ENCODE measurements around the gene CDIPT. TPM values are rescaled to one million over a fixed set of nuclear protein-coding genes. Genes with fewer than 3 reads are reported as not detected.
A peak's percentile ranks its signal among the peaks of the same experiment; 100 is the strongest.

Gene CDIPT
- total and polyA plus RNA-seq, 2 of the 13 experiments (the other 11 are each of a cell fraction or from before 2014, with no cell fraction given): 54.9 to 97.5 TPM

- TF ChIP-seq ZNF670 (CRISPR knock-in tag; IDR thresholded peaks at IDR 0.05; ENCODE audit: borderline replicate concordance): no peak
- TF ChIP-seq SOX5 (CRISPR knock-in tag; IDR thresholded peaks at IDR 0.05; ENCODE audit: borderline replicate concordance): 0 out of 2 replicates have a peak, but pooled peaks have one; percentile 21
- TF ChIP-seq ARID4A (CRISPR knock-in tag; IDR thresholded peaks at IDR 0.05; ENCODE audit: borderline replicate concordance): peak; percentile 23; the same call in 1 of the 2 replicates
- TF ChIP-seq EHMT2 (IDR thresholded peaks at IDR 0.05; ENCODE audit: borderline replicate concordance, low read depth, low read length): no peak
- TF ChIP-seq, protein P1, sequence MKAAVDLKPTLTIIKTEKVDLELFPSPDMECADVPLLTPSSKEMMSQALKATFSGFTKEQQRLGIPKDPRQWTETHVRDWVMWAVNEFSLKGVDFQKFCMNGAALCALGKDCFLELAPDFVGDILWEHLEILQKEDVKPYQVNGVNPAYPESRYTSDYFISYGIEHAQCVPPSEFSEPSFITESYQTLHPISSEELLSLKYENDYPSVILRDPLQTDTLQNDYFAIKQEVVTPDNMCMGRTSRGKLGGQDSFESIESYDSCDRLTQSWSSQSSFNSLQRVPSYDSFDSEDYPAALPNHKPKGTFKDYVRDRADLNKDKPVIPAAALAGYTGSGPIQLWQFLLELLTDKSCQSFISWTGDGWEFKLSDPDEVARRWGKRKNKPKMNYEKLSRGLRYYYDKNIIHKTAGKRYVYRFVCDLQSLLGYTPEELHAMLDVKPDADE (CRISPR knock-in tag; IDR thresholded peaks at IDR 0.05): no peak
- TF ChIP-seq TIGD3 (CRISPR knock-in tag; IDR thresholded peaks at IDR 0.05; ENCODE audit: borderline replicate concordance): no peak
- no peak for TF ChIP-seq SRF (IDR thresholded peaks at IDR 0.05; ENCODE audit: low read depth, low read length)
- no peak for TF ChIP-seq ZNF441 (CRISPR knock-in tag; IDR thresholded peaks at IDR 0.05; ENCODE audit: borderline replicate concordance)
- no peak for TF ChIP-seq ATF6 (CRISPR knock-in tag; conservative IDR thresholded peaks at IDR 0.05)
- TF ChIP-seq, protein P2, sequence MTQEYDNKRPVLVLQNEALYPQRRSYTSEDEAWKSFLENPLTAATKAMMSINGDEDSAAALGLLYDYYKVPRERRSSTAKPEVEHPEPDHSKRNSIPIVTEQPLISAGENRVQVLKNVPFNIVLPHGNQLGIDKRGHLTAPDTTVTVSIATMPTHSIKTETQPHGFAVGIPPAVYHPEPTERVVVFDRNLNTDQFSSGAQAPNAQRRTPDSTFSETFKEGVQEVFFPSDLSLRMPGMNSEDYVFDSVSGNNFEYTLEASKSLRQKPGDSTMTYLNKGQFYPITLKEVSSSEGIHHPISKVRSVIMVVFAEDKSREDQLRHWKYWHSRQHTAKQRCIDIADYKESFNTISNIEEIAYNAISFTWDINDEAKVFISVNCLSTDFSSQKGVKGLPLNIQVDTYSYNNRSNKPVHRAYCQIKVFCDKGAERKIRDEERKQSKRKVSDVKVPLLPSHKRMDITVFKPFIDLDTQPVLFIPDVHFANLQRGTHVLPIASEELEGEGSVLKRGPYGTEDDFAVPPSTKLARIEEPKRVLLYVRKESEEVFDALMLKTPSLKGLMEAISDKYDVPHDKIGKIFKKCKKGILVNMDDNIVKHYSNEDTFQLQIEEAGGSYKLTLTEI (CRISPR knock-in tag; conservative IDR thresholded peaks at IDR 0.05): no peak
- TF ChIP-seq ZEB1 (IDR thresholded peaks at IDR 0.05; ENCODE audit: insufficient replicate concordance, low read depth): no peak
- TF ChIP-seq HOXA3 (CRISPR knock-in tag; IDR thresholded peaks at IDR 0.05): peak; percentile 55; the same call in 1 of the 2 replicates
- no peak for TF ChIP-seq RORA (CRISPR knock-in tag; IDR thresholded peaks at IDR 0.05)
- TF ChIP-seq ZC3H4 (CRISPR knock-in tag; IDR thresholded peaks at IDR 0.05; ENCODE audit: borderline replicate concordance): no peak
- no peak; the same call in 1 of the 2 replicates for TF ChIP-seq MAX (IDR thresholded peaks at IDR 0.05)
- TF ChIP-seq, protein P3, sequence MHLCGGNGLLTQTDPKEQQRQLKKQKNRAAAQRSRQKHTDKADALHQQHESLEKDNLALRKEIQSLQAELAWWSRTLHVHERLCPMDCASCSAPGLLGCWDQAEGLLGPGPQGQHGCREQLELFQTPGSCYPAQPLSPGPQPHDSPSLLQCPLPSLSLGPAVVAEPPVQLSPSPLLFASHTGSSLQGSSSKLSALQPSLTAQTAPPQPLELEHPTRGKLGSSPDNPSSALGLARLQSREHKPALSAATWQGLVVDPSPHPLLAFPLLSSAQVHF (CRISPR knock-in tag; IDR thresholded peaks at IDR 0.05): no peak
These were observed 14.4 kb downstream of the CDIPT start (continued) for GRCh38 chr16:29848420-29849297.
